H1 (cell line): ENCODE results near the gene RNF126. TPM values are rescaled to one million over a fixed set of nuclear protein-coding genes. Genes with fewer than 3 reads are reported as not detected.

Source experiments
- BRCA1 ChIP-seq: IDR thresholded peaks from 2 replicates; pipeline ENCODE4 v1.6.1; 2012; ENCODE audit warnings: low read depth, low read length, improper control_type of control experiment
- CBX8 ChIP-seq: fragments of 300-800, 300-1000 bp; sonication (generic); IDR thresholded peaks from 2 replicates; pipeline ENCODE4 v1.7.1; 2016; ENCODE audit warnings: low read depth, low read length, borderline replicate concordance
- JUND ChIP-seq: IDR thresholded peaks from 2 replicates; pipeline ENCODE4 v1.6.1; 2011; ENCODE audit warnings: mild to moderate bottlenecking, improper control_type of control experiment, low read length
- SP2 ChIP-seq: IDR thresholded peaks from 2 replicates; pipeline ENCODE4 v1.6.1; 2012; ENCODE audit warnings: mild to moderate bottlenecking, low read length, inconsistent platforms
- SRF ChIP-seq: IDR thresholded peaks from 2 replicates; pipeline ENCODE4 v1.6.1; 2011; ENCODE audit warnings: mild to moderate bottlenecking, low read depth, low read length, moderate library complexity
- USF2 ChIP-seq: IDR thresholded peaks from 2 replicates; pipeline ENCODE4 v1.6.1; 2011; ENCODE audit warnings: low read length, improper control_type of control experiment
- polyA plus RNA-seq, 7 experiments: library from polyadenylated mRNA; depleted of rRNA in 3 of 7; stranded (reverse) in 5 of 7; unstranded in 2 of 7; fragments of >200 nt in 5 of 7; fragments of 200-250 nt in 2 of 7; gene quantifications; 1 replicate in 5 of 7; 2 replicates in 1 of 7; 4 replicates in 1 of 7; pipeline versions ENCODE4 v1.2.1 to v1.2.3, GENCODE V29; 2011 to 2013; ENCODE audit warnings: missing spikeins in 2 of 7, mixed read lengths in 2 of 7
- total RNA-seq: library from RNA; stranded (reverse); fragmentation: NEBNext Ultra II Directional; extraction: Animal tissue kit (Norgen Biotek cat#: 25700); gene quantifications from 2 replicates; pipeline ENCODE4 v1.2.1, GENCODE V29; 2021

The RNF126 gene
- total and polyA plus RNA-seq, 2 of the 8 experiments (the other 6 are each of a cell fraction or from before 2014, with no cell fraction given), result 21.8 to 68.0 TPM

GRCh38 chr19:703651-704446, 40.8 kb upstream of the RNF126 start (continued):
- TF ChIP-seq USF2 (no peak), SRF (no peak), SP2 (no peak), BRCA1 (no peak), JUND (no peak), CBX8 (no peak)
